Measurements from ENCODE around the gene SDK1.

Gene SDK1

GRCh38 chr7:3994764-3995163, 693.7 kb downstream of the SDK1 start:
- H3K4me3 ChIP-seq (ENCODE audit: low read length): no peak overlapping the region
- no peaks in the 10 kb centered on the region for H3K36me3 ChIP-seq (ENCODE audit: control insufficient read depth, insufficient read depth, low read length)
- no peak overlapping the region for H3K9ac ChIP-seq (ENCODE audit: low read length)
- no peaks in the 10 kb centered on the region for H3K9me3 ChIP-seq (ENCODE audit: control insufficient read depth, low read length)
- no peaks in the 10 kb centered on the region for H3K27me3 ChIP-seq (ENCODE audit: control insufficient read depth, insufficient read depth, low read length)
- no peaks in the 10 kb centered on the region for H3K4me1 ChIP-seq (ENCODE audit: control insufficient read depth, insufficient read depth, low read length)

DNA sequence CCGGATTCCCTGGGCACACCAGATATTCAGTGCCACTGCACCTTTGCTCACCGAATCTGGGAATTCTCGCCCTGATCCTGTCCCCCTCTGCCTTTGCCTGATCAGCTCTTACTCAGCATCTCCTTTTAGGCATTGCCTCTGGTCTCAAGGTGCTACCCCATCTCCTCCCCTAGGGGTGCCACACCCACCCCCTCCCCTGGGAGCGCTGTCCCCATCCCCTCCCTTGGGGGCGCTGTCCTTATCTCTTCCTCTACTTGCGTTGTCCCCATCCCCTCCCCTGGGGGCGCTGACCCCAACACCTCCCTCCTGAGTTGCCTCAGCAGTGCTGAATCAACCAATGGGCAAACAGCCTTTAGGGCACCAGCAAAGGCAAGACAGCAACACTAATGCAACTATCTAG, 694.1 kb downstream of the SDK1 start:
- Histone ChIP-seq H3K36me3 (ENCODE audit: control insufficient read depth, insufficient read depth, low read length) (no peaks in the 10 kb centered on the region), H3K9ac (ENCODE audit: low read length) (no peak overlapping the region), H3K27me3 (ENCODE audit: control insufficient read depth, insufficient read depth, low read length) (no peaks in the 10 kb centered on the region), H3K9me3 (ENCODE audit: control insufficient read depth, low read length) (no peaks in the 10 kb centered on the region), H3K4me3 (ENCODE audit: low read length) (no peak overlapping the region), H3K4me1 (ENCODE audit: control insufficient read depth, insufficient read depth, low read length) (no peaks in the 10 kb centered on the region)

GRCh38 chr7:3998060-3998459, 697.0 kb downstream of the SDK1 start:
- Histone ChIP-seq H3K9me3 (ENCODE audit: control insufficient read depth, low read length) (no peaks in the 10 kb centered on the region), H3K36me3 (ENCODE audit: control insufficient read depth, insufficient read depth, low read length) (no peaks in the 10 kb centered on the region), H3K4me3 (ENCODE audit: low read length) (no peak overlapping the region), H3K4me1 (ENCODE audit: control insufficient read depth, insufficient read depth, low read length) (no peaks in the 10 kb centered on the region), H3K9ac (ENCODE audit: low read length) (no peak overlapping the region), H3K27me3 (ENCODE audit: control insufficient read depth, insufficient read depth, low read length) (no peaks in the 10 kb centered on the region)

DNA sequence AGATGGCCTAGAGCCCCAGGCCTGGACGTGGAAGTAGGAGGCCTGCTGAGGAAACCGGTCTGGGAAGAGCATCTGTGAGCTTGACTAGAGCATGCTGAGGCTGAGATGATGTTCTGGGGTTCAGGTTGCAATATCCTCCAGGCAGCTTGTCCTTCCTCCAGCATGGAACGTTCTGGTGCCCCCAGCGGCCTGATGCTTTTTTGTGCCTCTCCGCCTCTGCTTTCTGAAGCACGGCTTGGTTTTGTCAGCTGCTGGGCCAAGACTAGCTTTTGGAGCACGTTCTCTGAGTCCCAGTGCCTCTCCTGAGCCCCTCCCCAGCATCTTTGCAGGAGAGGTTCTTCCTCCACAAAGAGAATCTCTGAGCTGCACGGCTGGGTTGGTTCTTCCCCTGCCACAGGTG, 699.1 kb downstream of the SDK1 start:
- no peaks in the 10 kb centered on the region for H3K9me3 ChIP-seq (ENCODE audit: control insufficient read depth, low read length)
- no peak overlapping the region for H3K4me3 ChIP-seq (ENCODE audit: low read length)
- no peaks in the 10 kb centered on the region for H3K27me3 ChIP-seq (ENCODE audit: control insufficient read depth, insufficient read depth, low read length)

DNA sequence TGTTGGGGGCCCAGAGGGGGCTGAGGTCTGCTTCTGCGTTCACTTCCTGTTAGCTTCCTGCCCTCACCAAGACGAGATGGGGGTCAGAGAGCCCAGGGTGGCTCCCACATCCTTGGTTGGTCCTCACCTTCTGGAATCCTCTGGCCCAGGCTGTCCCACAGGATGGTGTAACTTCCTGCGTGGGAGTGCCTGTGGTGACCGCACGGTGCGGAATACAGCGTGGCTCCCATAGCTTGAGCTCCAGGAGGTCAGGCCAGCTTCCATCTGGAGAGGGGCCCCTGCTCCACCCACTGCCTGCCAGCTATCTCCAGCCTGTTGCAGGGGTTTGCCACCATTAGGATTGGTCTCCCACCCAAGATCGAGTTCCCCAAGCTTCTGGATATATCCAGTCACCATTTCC, 699.9 kb downstream of the SDK1 start:
- no peaks in the 10 kb centered on the region for H3K9me3 ChIP-seq (ENCODE audit: control insufficient read depth, low read length)
- H3K4me3 ChIP-seq (ENCODE audit: low read length): no peak overlapping the region
- no peaks in the 10 kb centered on the region for H3K27me3 ChIP-seq (ENCODE audit: control insufficient read depth, insufficient read depth, low read length)
- H3K9ac ChIP-seq (ENCODE audit: low read length): no peak overlapping the region
- no peaks in the 10 kb centered on the region for H3K36me3 ChIP-seq (ENCODE audit: control insufficient read depth, insufficient read depth, low read length)
- H3K4me1 ChIP-seq (ENCODE audit: control insufficient read depth, insufficient read depth, low read length): no peaks in the 10 kb centered on the region

More for the DNA sequence above, 699.1 kb downstream of the SDK1 start:
- Histone ChIP-seq H3K4me1 (ENCODE audit: control insufficient read depth, insufficient read depth, low read length) (no peaks in the 10 kb centered on the region), H3K36me3 (ENCODE audit: control insufficient read depth, insufficient read depth, low read length) (no peaks in the 10 kb centered on the region), H3K9ac (ENCODE audit: low read length) (no peak overlapping the region)

- Histone ChIP-seq H3K4me1 (ENCODE audit: control insufficient read depth, insufficient read depth, low read length) (peaks cover 2% of the 10 kb centered on the region), H3K36me3 (ENCODE audit: control insufficient read depth, insufficient read depth, low read length) (no peaks in the 10 kb centered on the region), H3K4me3 (ENCODE audit: low read length) (no peak overlapping the region), H3K9me3 (ENCODE audit: control insufficient read depth, low read length) (no peaks in the 10 kb centered on the region), H3K27me3 (ENCODE audit: control insufficient read depth, insufficient read depth, low read length) (no peaks in the 10 kb centered on the region), H3K9ac (ENCODE audit: low read length) (no peak overlapping the region)
Measured at GRCh38 chr7:4001742-4002141, 700.7 kb downstream of the SDK1 start.

DNA sequence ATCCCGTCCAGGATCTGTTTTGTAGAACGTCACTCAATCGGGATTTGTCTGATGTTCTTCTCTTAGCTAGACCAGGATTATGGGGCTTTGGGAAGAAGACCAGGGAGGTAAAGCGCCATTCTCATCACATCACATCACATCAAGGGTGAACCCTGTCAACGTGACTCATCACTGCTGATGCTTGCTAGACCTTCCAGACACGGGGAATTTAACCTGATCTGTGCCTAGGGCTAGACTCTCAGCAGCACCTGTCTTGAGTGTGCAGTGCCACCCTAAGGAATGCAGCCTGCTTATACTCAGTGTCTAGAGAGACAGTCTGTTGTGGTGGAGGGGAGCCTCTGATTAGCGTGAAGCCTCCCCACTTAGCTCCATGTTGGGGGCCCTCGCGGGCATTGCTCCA, 702.5 kb downstream of the SDK1 start:
- Histone ChIP-seq H3K4me1 (ENCODE audit: control insufficient read depth, insufficient read depth, low read length) (peaks cover 8% of the 10 kb centered on the region), H3K36me3 (ENCODE audit: control insufficient read depth, insufficient read depth, low read length) (no peaks in the 10 kb centered on the region), H3K9ac (ENCODE audit: low read length) (no peak overlapping the region), H3K9me3 (ENCODE audit: control insufficient read depth, low read length) (no peaks in the 10 kb centered on the region), H3K4me3 (ENCODE audit: low read length) (no peak overlapping the region), H3K27me3 (ENCODE audit: control insufficient read depth, insufficient read depth, low read length) (no peaks in the 10 kb centered on the region)

- peaks cover 8% of the 10 kb centered on the region for H3K4me1 ChIP-seq (ENCODE audit: control insufficient read depth, insufficient read depth, low read length)
- H3K9me3 ChIP-seq (ENCODE audit: control insufficient read depth, low read length): no peaks in the 10 kb centered on the region
- no peaks in the 10 kb centered on the region for H3K27me3 ChIP-seq (ENCODE audit: control insufficient read depth, insufficient read depth, low read length)
- H3K36me3 ChIP-seq (ENCODE audit: control insufficient read depth, insufficient read depth, low read length): no peaks in the 10 kb centered on the region
- H3K9ac ChIP-seq (ENCODE audit: low read length): no peak overlapping the region
- H3K4me3 ChIP-seq (ENCODE audit: low read length): no peak overlapping the region
Measured at GRCh38 chr7:4006687-4007086, 705.6 kb downstream of the SDK1 start.

GRCh38 chr7:4009211-4010060, 708.4 kb downstream of the SDK1 start:
- Histone ChIP-seq H3K4me3 (ENCODE audit: low read length) (no peak overlapping the region), H3K9me3 (ENCODE audit: control insufficient read depth, low read length) (no peaks in the 10 kb centered on the region), H3K36me3 (ENCODE audit: control insufficient read depth, insufficient read depth, low read length) (no peaks in the 10 kb centered on the region), H3K4me1 (ENCODE audit: control insufficient read depth, insufficient read depth, low read length) (peaks cover 8% of the 10 kb centered on the region), H3K9ac (ENCODE audit: low read length) (no peak overlapping the region), H3K27me3 (ENCODE audit: control insufficient read depth, insufficient read depth, low read length) (no peaks in the 10 kb centered on the region)

- H3K4me3 ChIP-seq (ENCODE audit: low read length): no peak overlapping the region
- peaks cover 8% of the 10 kb centered on the region for H3K4me1 ChIP-seq (ENCODE audit: control insufficient read depth, insufficient read depth, low read length)
- H3K36me3 ChIP-seq (ENCODE audit: control insufficient read depth, insufficient read depth, low read length): no peaks in the 10 kb centered on the region
- H3K9me3 ChIP-seq (ENCODE audit: control insufficient read depth, low read length): no peaks in the 10 kb centered on the region
- no peaks in the 10 kb centered on the region for H3K27me3 ChIP-seq (ENCODE audit: control insufficient read depth, insufficient read depth, low read length)
- H3K9ac ChIP-seq (ENCODE audit: low read length): no peak overlapping the region
Measured at GRCh38 chr7:4010061-4010605, 709.1 kb downstream of the SDK1 start.

- no peaks in the 10 kb centered on the region for H3K36me3 ChIP-seq (ENCODE audit: control insufficient read depth, insufficient read depth, low read length)
- no peak overlapping the region for H3K9ac ChIP-seq (ENCODE audit: low read length)
- no peaks in the 10 kb centered on the region for H3K27me3 ChIP-seq (ENCODE audit: control insufficient read depth, insufficient read depth, low read length)
- H3K4me3 ChIP-seq (ENCODE audit: low read length): no peak overlapping the region
- no peaks in the 10 kb centered on the region for H3K9me3 ChIP-seq (ENCODE audit: control insufficient read depth, low read length)
- peaks cover 8% of the 10 kb centered on the region for H3K4me1 ChIP-seq (ENCODE audit: control insufficient read depth, insufficient read depth, low read length)
Measured at GRCh38 chr7:4010923-4011656, 710.0 kb downstream of the SDK1 start.

- no peaks in the 10 kb centered on the region for H3K27me3 ChIP-seq (ENCODE audit: control insufficient read depth, insufficient read depth, low read length)
- H3K36me3 ChIP-seq (ENCODE audit: control insufficient read depth, insufficient read depth, low read length): no peaks in the 10 kb centered on the region
- no peaks in the 10 kb centered on the region for H3K4me1 ChIP-seq (ENCODE audit: control insufficient read depth, insufficient read depth, low read length)
- no peaks in the 10 kb centered on the region for H3K9me3 ChIP-seq (ENCODE audit: control insufficient read depth, low read length)
- no peak overlapping the region for H3K9ac ChIP-seq (ENCODE audit: low read length)
- no peak overlapping the region for H3K4me3 ChIP-seq (ENCODE audit: low read length)
Measured at GRCh38 chr7:4013793-4014192, 712.7 kb downstream of the SDK1 start.

Data from mucosa of stomach (tissue), 1 donor.